ENCODE measurements around the gene TYMP.
"Not testable (repeated sequence)": the region's sequence is repeated elsewhere in the genome, so short reads cannot be mapped to it uniquely, and the experiment has no call there.

TYMP gene

GRCh38 chr22:50540381-50540780 lies 10.6 kb upstream of the TYMP start:
- DNase-seq (ENCODE audit: low read depth), result no peak

GRCh38 chr22:50537765-50538164 lies 8.0 kb upstream of the TYMP start:
- no peak for DNase-seq (ENCODE audit: low read depth)

- no peak for DNase-seq (ENCODE audit: low read depth)
Observed at GRCh38 chr22:50536226-50536625, 6.4 kb upstream of the TYMP start.

GRCh38 chr22:50535113-50535512 lies 5.3 kb upstream of the TYMP start:
- no peak for DNase-seq (ENCODE audit: low read depth)

GRCh38 chr22:50533856-50534711 lies 4.3 kb upstream of the TYMP start:
- not testable (repeated sequence) for DNase-seq (ENCODE audit: low read depth)

- DNase-seq (ENCODE audit: low read depth), result no peak
Observed at GRCh38 chr22:50532824-50533796, 3.3 kb upstream of the TYMP start.

GRCh38 chr22:50531962-50532674 lies 2.3 kb upstream of the TYMP start:
- no peak for DNase-seq (ENCODE audit: low read depth)

- DNase-seq (ENCODE audit: low read depth), result no peak
Observed at GRCh38 chr22:50531546-50531961, 1.7 kb upstream of the TYMP start.

GRCh38 chr22:50530877-50531545 lies 1.2 kb upstream of the TYMP start:
- DNase-seq (ENCODE audit: low read depth), result peak; percentile 69

GRCh38 chr22:50530580-50530876 lies 716 bp upstream of the TYMP start:
- DNase-seq (ENCODE audit: low read depth), result no peak

- no peak for DNase-seq (ENCODE audit: low read depth)
Observed at GRCh38 chr22:50529416-50529896, 356 bp downstream of the TYMP start.

- DNase-seq (ENCODE audit: low read depth), result no peak
Observed at GRCh38 chr22:50528682-50529415, 963 bp downstream of the TYMP start.

- DNase-seq (ENCODE audit: low read depth), result no peak
Observed at GRCh38 chr22:50527921-50528681, 1.7 kb downstream of the TYMP start.

- no peak for DNase-seq (ENCODE audit: low read depth)
Observed at GRCh38 chr22:50526834-50527801, 2.7 kb downstream of the TYMP start.

- DNase-seq (ENCODE audit: low read depth), result peak; percentile 65
Observed at GRCh38 chr22:50526108-50526833, 3.5 kb downstream of the TYMP start.

GRCh38 chr22:50525858-50526107 lies 4.0 kb downstream of the TYMP start:
- DNase-seq (ENCODE audit: low read depth), result no peak

GRCh38 chr22:50525104-50525857 lies 4.5 kb downstream of the TYMP start, which contains the start of gene SCO2:
Gene SCO2 (minus strand): TSS chr22:50525598. CDS start chr22:50524411, 1,187 bp downstream.
- DNase-seq (ENCODE audit: low read depth), result peak; percentile 97

- no peak for DNase-seq (ENCODE audit: low read depth)
Observed at GRCh38 chr22:50524676-50525103, 5.1 kb downstream of the TYMP start.

All from activated gamma-delta T cell treated with anti-CD3 and anti-CD28 coated beads, Interleukin-2, amount 50 U/mL, for 16 hours (primary cell).